Uterus (tissue), 2 donors: ENCODE results near the gene FAM167B.

Experiments used
- POLR2A ChIP-seq, 2 donors: fragments of 450-650 bp; IDR thresholded peaks; one replicate each; pipeline ENCODE4 v1.6.1; 2016; ENCODE audit warnings: antibody characterized with exemption in 2 of 2, mild to moderate bottlenecking in 1 of 2, moderate library complexity in 1 of 2
- TF ChIP-seq, protein P1 (sequence below), 4 experiments: fragments of 200-600 bp in 2 of 4; fragments of 450-650 bp in 2 of 4; sonication (generic) in 2 of 4; IDR thresholded peaks; one replicate each; pipeline ENCODE4 v1.5.1; 2016 to 2019; ENCODE audit warnings: antibody characterized with exemption in 4 of 4, mild to moderate bottlenecking in 2 of 4, moderate library complexity in 1 of 4

- TF ChIP-seq, protein P1, sequence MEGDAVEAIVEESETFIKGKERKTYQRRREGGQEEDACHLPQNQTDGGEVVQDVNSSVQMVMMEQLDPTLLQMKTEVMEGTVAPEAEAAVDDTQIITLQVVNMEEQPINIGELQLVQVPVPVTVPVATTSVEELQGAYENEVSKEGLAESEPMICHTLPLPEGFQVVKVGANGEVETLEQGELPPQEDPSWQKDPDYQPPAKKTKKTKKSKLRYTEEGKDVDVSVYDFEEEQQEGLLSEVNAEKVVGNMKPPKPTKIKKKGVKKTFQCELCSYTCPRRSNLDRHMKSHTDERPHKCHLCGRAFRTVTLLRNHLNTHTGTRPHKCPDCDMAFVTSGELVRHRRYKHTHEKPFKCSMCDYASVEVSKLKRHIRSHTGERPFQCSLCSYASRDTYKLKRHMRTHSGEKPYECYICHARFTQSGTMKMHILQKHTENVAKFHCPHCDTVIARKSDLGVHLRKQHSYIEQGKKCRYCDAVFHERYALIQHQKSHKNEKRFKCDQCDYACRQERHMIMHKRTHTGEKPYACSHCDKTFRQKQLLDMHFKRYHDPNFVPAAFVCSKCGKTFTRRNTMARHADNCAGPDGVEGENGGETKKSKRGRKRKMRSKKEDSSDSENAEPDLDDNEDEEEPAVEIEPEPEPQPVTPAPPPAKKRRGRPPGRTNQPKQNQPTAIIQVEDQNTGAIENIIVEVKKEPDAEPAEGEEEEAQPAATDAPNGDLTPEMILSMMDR (IDR thresholded peaks at IDR 0.05) = no peak
- TF ChIP-seq POLR2A (IDR thresholded peaks at IDR 0.05) = no peak
Observed at GRCh38 chr1:32285658-32286057, 38.6 kb downstream of the FAM167B start.
